ENCODE results near the gene IRAK3. TPM values are rescaled to one million over a fixed set of nuclear protein-coding genes. Genes with fewer than 3 reads are reported as not detected.

IRAK3 gene
- total and polyA plus RNA-seq, 2 experiments from 2014 or later, result 1.2 to 8.6 TPM

DNA sequence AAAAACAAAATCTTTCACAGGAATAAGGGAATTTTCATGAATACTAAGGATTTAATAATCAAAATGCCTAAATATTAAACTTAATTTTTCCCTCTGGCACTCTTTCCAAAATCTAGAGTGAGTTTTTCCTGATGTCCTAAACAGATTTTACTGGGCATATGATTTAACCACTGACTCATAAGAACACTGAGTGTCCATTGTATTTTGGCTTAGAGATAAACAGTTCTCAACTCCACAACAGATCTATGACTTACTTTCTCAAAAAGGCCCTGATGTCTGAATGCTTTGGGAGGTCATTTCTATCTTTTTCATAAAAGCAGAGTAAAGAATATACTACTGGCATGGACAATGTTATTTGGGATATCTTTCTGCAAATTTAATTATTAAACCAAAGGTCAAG lies 34.2 kb upstream of the IRAK3 start:
- Histone ChIP-seq H3K36me3 (replicated peaks; ENCODE audit: insufficient read depth, low read depth) (no peaks in the 10 kb centered on the region), H3K79me2 (peaks cover 41% of the 10 kb centered on the region), H4K20me1 (ENCODE audit: insufficient read depth, poor library complexity, severe bottlenecking) (peaks cover 3% of the 10 kb centered on the region), H3K27ac (no peak overlapping the region), H3K9me2 (replicated peaks; ENCODE audit: insufficient read depth) (no peaks in the 10 kb centered on the region), H3K4me3 (no peak overlapping the region), H3K27me3 (no peaks in the 10 kb centered on the region), H3K9me3 (ENCODE audit: low read depth) (no peaks in the 10 kb centered on the region), H3K4me1 (ENCODE audit: insufficient read depth) (no peaks in the 10 kb centered on the region), H3K4me2 (no peak overlapping the region), H2AFZ (no peak overlapping the region)
- no peak for DNase-seq (ENCODE audit: low spot score)
- TF ChIP-seq, protein P1, sequence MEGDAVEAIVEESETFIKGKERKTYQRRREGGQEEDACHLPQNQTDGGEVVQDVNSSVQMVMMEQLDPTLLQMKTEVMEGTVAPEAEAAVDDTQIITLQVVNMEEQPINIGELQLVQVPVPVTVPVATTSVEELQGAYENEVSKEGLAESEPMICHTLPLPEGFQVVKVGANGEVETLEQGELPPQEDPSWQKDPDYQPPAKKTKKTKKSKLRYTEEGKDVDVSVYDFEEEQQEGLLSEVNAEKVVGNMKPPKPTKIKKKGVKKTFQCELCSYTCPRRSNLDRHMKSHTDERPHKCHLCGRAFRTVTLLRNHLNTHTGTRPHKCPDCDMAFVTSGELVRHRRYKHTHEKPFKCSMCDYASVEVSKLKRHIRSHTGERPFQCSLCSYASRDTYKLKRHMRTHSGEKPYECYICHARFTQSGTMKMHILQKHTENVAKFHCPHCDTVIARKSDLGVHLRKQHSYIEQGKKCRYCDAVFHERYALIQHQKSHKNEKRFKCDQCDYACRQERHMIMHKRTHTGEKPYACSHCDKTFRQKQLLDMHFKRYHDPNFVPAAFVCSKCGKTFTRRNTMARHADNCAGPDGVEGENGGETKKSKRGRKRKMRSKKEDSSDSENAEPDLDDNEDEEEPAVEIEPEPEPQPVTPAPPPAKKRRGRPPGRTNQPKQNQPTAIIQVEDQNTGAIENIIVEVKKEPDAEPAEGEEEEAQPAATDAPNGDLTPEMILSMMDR (IDR thresholded peaks at IDR 0.05; ENCODE audit: poor library complexity), result no peak
- TF ChIP-seq EZH2 (IDR thresholded peaks at IDR 0.05; ENCODE audit: borderline replicate concordance), result no peak
- TF ChIP-seq EZH2phosphoT487 (IDR thresholded peaks at IDR 0.05; ENCODE audit: low read depth, severe bottlenecking, unreplicated experiment), result no peak

DNA sequence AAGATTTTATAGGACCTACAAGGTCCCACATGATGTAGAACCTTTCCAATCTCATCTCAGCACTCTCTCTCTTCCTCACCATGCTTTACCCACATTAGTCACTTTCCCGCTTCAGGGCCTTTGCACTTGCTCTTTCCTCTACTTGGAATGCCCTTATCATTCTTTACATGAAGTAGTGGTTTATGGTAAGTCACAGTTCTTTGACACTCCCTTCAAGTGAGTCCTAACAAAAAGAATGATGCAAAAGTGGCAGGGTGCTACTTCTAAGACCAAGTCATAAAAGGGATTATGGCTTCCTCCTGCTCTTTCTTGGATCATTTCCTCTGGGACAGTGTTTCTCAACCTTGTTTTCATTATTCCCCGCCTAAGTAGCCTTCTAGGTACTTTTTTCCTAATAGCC lies 32.4 kb upstream of the IRAK3 start:
- Histone ChIP-seq H3K4me3 (no peak overlapping the region), H3K4me1 (ENCODE audit: insufficient read depth) (no peaks in the 10 kb centered on the region), H3K9me3 (ENCODE audit: low read depth) (no peaks in the 10 kb centered on the region), H3K4me2 (no peak overlapping the region), H3K27ac (no peak overlapping the region), H2AFZ (no peak overlapping the region), H3K36me3 (replicated peaks; ENCODE audit: insufficient read depth, low read depth) (no peaks in the 10 kb centered on the region), H3K27me3 (no peaks in the 10 kb centered on the region), H3K79me2 (peaks cover 59% of the 10 kb centered on the region), H4K20me1 (ENCODE audit: insufficient read depth, poor library complexity, severe bottlenecking) (peaks cover 3% of the 10 kb centered on the region), H3K9me2 (replicated peaks; ENCODE audit: insufficient read depth) (no peaks in the 10 kb centered on the region)
- WGBS (ENCODE audit: low lambda C conversion rate, missing lambda C conversion rate), result 97% methylated on average over 2 of the region's 2 CpGs
- TF ChIP-seq EZH2 (IDR thresholded peaks at IDR 0.05; ENCODE audit: borderline replicate concordance), result no peak
- TF ChIP-seq, protein P1 (IDR thresholded peaks at IDR 0.05; ENCODE audit: poor library complexity), result no peak
- no peak for TF ChIP-seq EZH2phosphoT487 (IDR thresholded peaks at IDR 0.05; ENCODE audit: low read depth, severe bottlenecking, unreplicated experiment)
- DNase-seq (ENCODE audit: low spot score), result no peak

DNA sequence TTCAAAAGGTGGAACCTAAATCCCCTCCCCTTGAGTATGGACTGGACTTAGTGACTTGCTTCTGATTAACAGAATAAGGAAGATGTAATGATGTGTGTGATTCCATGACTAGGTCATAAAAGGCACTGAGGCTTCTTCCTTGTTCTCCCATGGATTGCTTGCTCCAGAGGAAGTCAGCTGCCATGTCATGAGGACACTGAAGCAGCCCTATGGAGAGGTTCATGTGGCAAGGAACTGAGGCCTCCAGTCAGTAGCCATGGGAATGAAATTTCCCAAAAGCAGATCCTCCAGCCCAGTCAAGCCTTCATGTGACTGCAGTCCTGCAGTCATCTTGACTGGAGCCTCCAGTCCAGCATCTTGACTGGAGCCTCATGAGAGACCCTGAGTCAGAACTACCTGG lies 29.9 kb upstream of the IRAK3 start:
- H3K27ac ChIP-seq, result no peak overlapping the region

More for the DNA sequence above, 29.9 kb upstream of the IRAK3 start:
- H3K79me2 ChIP-seq, result peaks cover 75% of the 10 kb centered on the region
- H4K20me1 ChIP-seq (ENCODE audit: insufficient read depth, poor library complexity, severe bottlenecking), result peaks cover 8% of the 10 kb centered on the region
- H3K4me1 ChIP-seq (ENCODE audit: insufficient read depth), result no peaks in the 10 kb centered on the region
- H3K4me3 ChIP-seq, result no peak overlapping the region
- H3K9me3 ChIP-seq (ENCODE audit: low read depth), result no peaks in the 10 kb centered on the region
- no peak for TF ChIP-seq EZH2 (IDR thresholded peaks at IDR 0.05; ENCODE audit: borderline replicate concordance)
- TF ChIP-seq, protein P1 (IDR thresholded peaks at IDR 0.05; ENCODE audit: poor library complexity), result no peak
- no peak for DNase-seq (ENCODE audit: low spot score)
- no peak overlapping the region for H3K4me2 ChIP-seq
- H3K36me3 ChIP-seq (replicated peaks; ENCODE audit: insufficient read depth, low read depth), result no peaks in the 10 kb centered on the region
- H3K9me2 ChIP-seq (replicated peaks; ENCODE audit: insufficient read depth), result no peaks in the 10 kb centered on the region
- H3K27me3 ChIP-seq, result no peaks in the 10 kb centered on the region
- no peak overlapping the region for H2AFZ ChIP-seq
